ENCODE data around the gene TBC1D22B.

Gene TBC1D22B

GRCh38 chr6:37257320-37257633, 295 bp upstream of the TBC1D22B start:
- no peak for DNase-seq (ENCODE audit: low read depth, low spot score)
- ChIA-PET CTCF (interaction anchor here (1.8 kb wide), 1 partner anchor 69 kb away, joined by 7 read pairs; no protein-coding TSS in a partner anchor), POLR2A (interaction anchor here (1.4 to 2.1 kb wide), 2 partner anchors 12 to 15 kb away, joined by 7 to 11 read pairs; no protein-coding TSS in a partner anchor)

DNA sequence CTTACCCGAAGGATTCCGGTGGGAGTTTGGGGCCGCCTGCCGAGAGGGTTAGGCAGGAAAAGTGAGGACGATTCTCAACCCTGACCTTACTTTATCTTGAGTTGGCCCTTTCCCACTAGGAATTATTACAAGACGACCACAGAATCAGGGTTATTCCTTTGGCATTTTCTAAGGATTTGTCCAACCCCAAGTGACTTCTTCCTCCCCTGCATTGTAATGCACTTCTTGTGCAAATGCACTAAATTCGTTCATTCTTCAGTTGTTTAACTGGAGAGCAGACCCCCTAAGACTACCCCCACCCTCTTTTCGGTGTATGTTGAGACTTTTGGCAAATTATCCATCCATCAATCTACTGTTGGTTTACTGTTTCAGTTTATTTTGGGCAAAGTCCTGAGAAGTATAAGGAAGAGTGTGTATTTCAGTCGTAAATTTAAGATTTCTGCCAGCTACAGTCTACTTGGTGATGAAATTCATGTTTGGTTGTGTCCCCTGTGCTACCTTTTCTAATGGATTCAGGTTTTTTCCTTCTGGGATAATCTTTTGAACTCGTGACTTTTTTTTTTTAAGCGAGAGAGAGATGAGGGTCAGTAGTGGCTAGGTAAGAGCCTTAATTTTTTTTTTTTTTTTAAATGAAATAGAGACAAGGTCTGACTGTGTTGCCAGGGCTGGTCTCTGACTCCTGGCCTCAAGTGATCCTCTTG, 983 bp downstream of the TBC1D22B start:
- DNase-seq (ENCODE audit: low read depth, low spot score), result no peak
- TF ChIP-seq CTCF (IDR thresholded peaks at IDR 0.05; ENCODE audit: insufficient read depth, low read length, missing control alignments), result no peak
- H3K4me3 ChIP-seq (ENCODE audit: low read depth, low read length), result peak overlapping the region; percentile 93
- CTCF ChIA-PET, result interaction anchor here (0.7 kb wide), 1 partner anchor 48 kb away, joined by 3 read pairs; no protein-coding TSS in a partner anchor
- POLR2A ChIA-PET, result interaction anchor here (0.7 to 2.1 kb wide), 3 partner anchors 13 to 469 kb away, joined by 3 to 11 read pairs (median 7); no protein-coding TSS in a partner anchor

More at GRCh38 chr6:37257320-37257633, 295 bp upstream of the TBC1D22B start:
- no peak for TF ChIP-seq CTCF (IDR thresholded peaks at IDR 0.05; ENCODE audit: insufficient read depth, low read length, missing control alignments)
- H3K4me3 ChIP-seq (ENCODE audit: low read depth, low read length), result peak overlapping the region; percentile 93

- H3K4me3 ChIP-seq (ENCODE audit: low read depth, low read length), result peak overlapping the region; percentile 93
- DNase-seq (ENCODE audit: low read depth, low spot score), result no peak
- POLR2A ChIA-PET, result interaction anchor here (0.7 kb wide), 1 partner anchor 470 kb away, joined by 3 read pairs; no protein-coding TSS in a partner anchor
- CTCF ChIA-PET, result no interaction called here
- TF ChIP-seq CTCF (IDR thresholded peaks at IDR 0.05; ENCODE audit: insufficient read depth, low read length, missing control alignments), result no peak
These were observed 1.6 kb downstream of the TBC1D22B start for GRCh38 chr6:37259191-37259590.

DNA sequence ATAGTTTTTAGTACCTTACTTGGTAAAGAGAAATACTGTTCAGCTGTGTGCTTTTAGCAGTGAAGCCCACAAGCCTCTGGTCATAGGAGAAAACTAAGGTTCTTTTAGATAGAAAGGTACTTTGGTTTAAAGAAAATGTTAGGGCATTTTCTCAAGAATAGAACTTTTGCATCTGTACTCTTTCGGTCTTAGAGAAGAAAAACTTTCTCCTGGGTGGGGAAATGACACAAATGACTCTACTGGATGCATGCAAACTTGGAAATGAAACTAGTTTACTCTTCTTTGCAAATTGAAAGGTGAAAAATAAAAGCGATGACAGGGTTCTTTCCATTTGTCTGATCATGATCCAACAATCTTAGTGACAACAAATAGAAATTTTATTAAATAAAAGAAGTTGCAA, 2.5 kb downstream of the TBC1D22B start:
- ChIA-PET POLR2A (no interaction called here), CTCF (no interaction called here)
- no peak for DNase-seq (ENCODE audit: low read depth, low spot score)
- no peak overlapping the region for H3K4me3 ChIP-seq (ENCODE audit: low read depth, low read length)
- no peak for TF ChIP-seq CTCF (IDR thresholded peaks at IDR 0.05; ENCODE audit: insufficient read depth, low read length, missing control alignments)

DNA sequence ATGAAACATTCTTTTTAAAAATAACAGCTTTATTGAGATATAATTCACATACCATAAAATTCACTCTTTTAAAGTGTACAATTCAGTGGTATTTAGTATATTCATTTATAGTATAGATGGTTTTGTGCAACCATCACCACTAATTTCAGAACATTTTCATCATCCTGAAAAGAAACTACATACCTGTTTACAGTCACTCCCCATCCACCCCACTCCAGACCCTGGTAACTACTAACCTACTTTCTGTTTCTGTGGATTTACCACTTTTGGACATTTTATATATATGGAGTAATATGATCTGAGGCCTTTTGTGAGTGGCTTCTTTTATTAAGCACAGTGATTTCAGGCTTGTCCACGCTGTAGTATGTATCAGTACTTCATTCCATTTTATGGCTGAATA, 2.9 kb downstream of the TBC1D22B start:
- no peak for TF ChIP-seq CTCF (IDR thresholded peaks at IDR 0.05; ENCODE audit: insufficient read depth, low read length, missing control alignments)
- no peak for DNase-seq (ENCODE audit: low read depth, low spot score)
- ChIA-PET POLR2A (no interaction called here), CTCF (no interaction called here)
- no peak overlapping the region for H3K4me3 ChIP-seq (ENCODE audit: low read depth, low read length)

DNA sequence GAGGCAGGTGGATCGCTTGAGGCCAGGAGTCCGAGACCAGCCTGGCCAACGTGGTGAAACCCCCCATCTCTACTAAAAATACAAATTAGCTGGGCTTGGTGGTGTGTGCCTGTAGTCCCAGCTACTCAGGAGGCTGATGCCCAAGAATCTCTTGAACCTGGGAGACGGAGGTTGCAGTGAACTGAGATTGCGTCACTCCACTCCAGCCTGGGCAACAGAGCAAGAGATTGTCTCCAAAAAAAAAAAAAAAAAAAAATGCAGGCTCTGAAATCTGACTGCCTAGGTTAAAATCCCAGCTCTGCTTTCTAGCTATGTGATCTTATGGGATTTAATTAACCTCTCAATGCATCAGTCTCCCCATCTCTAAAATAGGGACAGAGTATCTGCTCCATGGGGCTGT, 3.6 kb downstream of the TBC1D22B start:
- DNase-seq (ENCODE audit: low read depth, low spot score), result no peak
- no peak overlapping the region for H3K4me3 ChIP-seq (ENCODE audit: low read depth, low read length)
- TF ChIP-seq CTCF (IDR thresholded peaks at IDR 0.05; ENCODE audit: insufficient read depth, low read length, missing control alignments), result no peak
- ChIA-PET CTCF (no interaction called here), POLR2A (no interaction called here)
